T-helper 1 cell treated with Interleukin-12 subunit alpha and Interleukin-12 subunit beta and Interleukin-4 antibody, amounts not matched to agents 30 μg/mL and 1 μg/mL, for 36 hours (primary cell): ENCODE data around the gene ZBTB7B.
A peak's percentile ranks its signal among the peaks of the same experiment; 100 is the strongest.
"Not testable (repeated sequence)": the region's sequence is repeated elsewhere in the genome, so short reads cannot be mapped to it uniquely, and the experiment has no call there.

Experiments used
- H3K27ac Mint-ChIP-seq: one replicate; pipeline ENCODE4 v1.8.0; 2021; ENCODE audit warnings: mild to moderate bottlenecking, mixed read lengths
- H3K27me3 Mint-ChIP-seq: one replicate; pipeline ENCODE4 v1.8.0; 2021; ENCODE audit warnings: low read depth, mixed read lengths
- H3K36me3 Mint-ChIP-seq: one replicate; pipeline ENCODE4 v1.8.0; 2021; ENCODE audit warnings: low read depth, mixed read lengths
- H3K4me1 Mint-ChIP-seq: one replicate; pipeline ENCODE4 v1.8.0; 2021; ENCODE audit warnings: low read depth, mixed read lengths
- H3K4me3 Mint-ChIP-seq: one replicate; pipeline ENCODE4 v1.8.0; 2021; ENCODE audit warnings: mild to moderate bottlenecking, moderate library complexity, mixed read lengths
- H3K9me3 Mint-ChIP-seq: one replicate; pipeline ENCODE4 v1.8.0; 2021; ENCODE audit warnings: mixed read lengths

ZBTB7B gene

DNA sequence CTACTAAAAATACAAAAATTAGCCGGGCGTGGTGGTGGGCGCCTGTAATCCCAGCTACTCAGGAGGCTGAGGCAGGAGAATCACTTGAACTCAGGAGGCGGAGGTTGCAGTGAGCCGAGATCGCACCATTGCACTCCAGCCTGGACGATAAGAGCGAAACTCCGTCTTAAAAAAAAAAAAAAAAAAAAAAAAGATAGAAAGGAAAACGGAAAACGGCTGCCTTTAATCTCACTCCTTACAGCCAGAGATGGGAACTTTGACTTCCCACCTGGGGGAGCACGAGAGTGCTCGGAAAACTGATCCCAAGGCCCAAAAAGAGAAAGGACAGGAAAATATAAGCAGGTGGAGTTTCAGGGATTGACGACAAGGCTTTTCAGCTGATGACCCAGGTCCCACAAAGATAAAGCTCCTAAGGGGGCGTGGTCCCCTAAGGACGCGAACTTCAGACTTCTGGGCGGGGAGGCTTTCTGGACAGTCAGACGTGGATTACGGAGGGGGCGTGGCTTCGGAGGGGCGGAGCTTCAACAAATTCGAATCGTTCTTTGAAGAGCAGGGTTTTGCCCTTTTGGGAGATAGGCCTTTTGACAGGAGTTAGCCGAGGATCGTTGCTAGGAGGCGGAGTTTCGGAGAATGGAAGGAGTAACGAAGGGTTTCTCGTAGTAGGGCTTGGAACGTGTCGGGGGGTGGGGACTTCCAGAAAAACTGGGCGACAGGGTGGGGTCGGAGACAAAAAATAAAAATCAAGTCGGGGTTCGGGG, 29.1 kb upstream of the ZBTB7B start:
- H3K4me1 Mint-ChIP-seq, result peaks cover 32% of the 10 kb centered on the region
- no peak overlapping the region for H3K4me3 Mint-ChIP-seq
- no peaks in the 10 kb centered on the region for H3K9me3 Mint-ChIP-seq
- H3K27me3 Mint-ChIP-seq, result no peaks in the 10 kb centered on the region
- peaks cover 19% of the 10 kb centered on the region for H3K36me3 Mint-ChIP-seq
- no peak overlapping the region for H3K27ac Mint-ChIP-seq

DNA sequence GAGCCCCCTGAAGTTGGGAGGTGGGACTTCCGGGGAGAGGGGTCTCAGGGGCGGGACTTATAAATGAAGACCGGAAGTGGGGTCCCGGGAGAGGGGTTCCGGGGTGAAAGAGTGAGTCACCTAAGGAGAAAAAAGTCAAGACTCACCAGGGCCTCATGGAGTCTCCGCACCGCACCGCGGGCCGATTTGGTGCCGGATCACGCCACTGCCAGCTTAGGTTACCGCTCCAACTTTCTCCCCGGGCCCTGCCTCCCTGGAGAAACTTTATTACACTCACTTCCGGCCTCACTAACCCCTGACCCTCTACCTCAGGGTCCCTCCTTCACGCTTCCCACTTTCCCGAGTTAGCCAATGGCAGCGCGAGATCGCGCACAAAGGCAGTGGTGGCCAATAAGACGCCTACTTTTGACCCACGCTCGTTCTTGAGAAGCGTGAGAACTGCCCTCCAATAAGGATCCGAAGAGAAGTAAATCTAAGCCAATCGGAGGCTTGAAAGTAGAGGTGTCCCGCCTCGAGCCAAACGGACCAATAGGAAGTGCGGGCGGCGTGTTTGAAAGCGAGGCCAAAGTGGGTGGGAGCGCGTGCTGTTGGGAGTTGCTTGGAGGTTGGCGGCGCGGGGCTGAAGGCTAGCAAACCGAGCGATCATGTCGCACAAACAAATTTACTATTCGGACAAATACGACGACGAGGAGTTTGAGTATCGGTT, 28.3 kb upstream of the ZBTB7B start, which contains the start of gene CKS1B:
Gene CKS1B (plus strand): TSS at position 580 of the 706 bp plus-strand sequence. CDS start 65 bp downstream, at position 645.
- no peaks in the 10 kb centered on the region for H3K9me3 Mint-ChIP-seq
- peaks cover 20% of the 10 kb centered on the region for H3K36me3 Mint-ChIP-seq

DNA sequence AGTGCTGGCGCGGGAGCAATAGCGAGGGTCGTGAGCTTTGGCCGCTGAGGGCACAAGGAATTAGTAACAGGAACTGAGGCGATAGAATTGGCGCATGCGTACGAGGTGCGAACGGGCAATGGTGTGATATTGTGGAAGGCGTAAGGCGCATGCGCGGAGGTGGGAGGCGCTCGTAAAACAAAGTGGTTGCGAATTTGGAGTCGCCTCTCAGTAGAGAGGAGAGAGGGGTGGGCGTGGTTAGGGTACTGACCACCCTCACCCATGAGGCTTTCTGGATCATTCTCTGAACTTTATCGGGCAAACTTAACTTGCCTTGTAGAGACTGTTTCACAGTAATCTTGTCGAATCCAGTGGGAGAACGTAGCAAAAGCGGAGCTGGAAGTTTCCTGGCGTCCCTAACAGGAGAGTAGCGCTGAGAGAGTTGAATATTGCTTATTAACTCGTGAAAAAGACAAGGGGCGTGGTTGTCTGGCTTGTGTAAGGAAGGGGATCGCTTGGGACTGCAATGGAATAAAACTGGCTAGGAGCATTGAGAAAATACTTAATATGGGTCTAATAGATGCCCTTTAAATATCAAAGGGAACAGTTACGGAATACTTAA, 27.7 kb upstream of the ZBTB7B start:
- H3K9me3 Mint-ChIP-seq, result no peaks in the 10 kb centered on the region

More for the DNA sequence above, 28.3 kb upstream of the ZBTB7B start, which contains the start of gene CKS1B:
- no peak within 1 kb of the TSS for H3K27ac Mint-ChIP-seq
- H3K27me3 Mint-ChIP-seq, result no peaks in the 10 kb centered on the region
- H3K4me1 Mint-ChIP-seq, result peaks cover 28% of the 10 kb centered on the region
- no peak within 1 kb of the TSS for H3K4me3 Mint-ChIP-seq

DNA sequence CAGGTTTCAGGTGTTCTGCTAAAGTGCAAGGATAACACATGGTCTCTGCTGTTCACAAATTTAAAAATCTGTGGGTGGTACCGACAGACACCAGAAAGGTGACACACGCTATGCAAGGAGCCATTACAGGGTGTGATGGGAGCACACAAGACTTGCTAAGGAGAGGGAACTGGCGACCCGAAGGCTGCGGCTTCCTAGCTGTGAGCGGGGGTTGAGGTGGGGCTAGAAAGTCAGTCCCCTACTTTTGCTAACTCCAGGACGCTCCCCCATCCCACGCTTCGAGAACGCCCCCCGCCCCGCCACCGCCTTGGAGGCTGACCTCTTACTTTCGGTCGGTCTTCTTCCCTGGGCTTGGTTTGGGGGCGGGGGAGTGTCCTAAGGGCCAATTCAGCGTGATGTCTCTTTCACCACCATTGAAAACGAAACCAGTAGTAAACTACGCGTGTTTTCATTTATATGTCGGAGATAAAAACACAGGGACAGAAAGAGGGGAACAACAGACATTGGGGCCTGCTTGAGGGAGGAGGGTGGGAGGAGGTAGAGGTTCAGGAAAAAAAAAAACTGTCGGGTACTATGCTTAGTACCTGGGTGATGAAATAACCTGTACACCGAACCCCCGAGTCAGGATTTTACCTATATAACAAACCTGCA, 27.1 kb upstream of the ZBTB7B start:
- no peaks in the 10 kb centered on the region for H3K27me3 Mint-ChIP-seq
- peaks cover 28% of the 10 kb centered on the region for H3K4me1 Mint-ChIP-seq

More for the DNA sequence above, 27.7 kb upstream of the ZBTB7B start:
- Mint-ChIP-seq H3K4me3 (no peak overlapping the region), H3K27ac (no peak overlapping the region), H3K4me1 (peaks cover 28% of the 10 kb centered on the region), H3K36me3 (peaks cover 18% of the 10 kb centered on the region), H3K27me3 (no peaks in the 10 kb centered on the region)

DNA sequence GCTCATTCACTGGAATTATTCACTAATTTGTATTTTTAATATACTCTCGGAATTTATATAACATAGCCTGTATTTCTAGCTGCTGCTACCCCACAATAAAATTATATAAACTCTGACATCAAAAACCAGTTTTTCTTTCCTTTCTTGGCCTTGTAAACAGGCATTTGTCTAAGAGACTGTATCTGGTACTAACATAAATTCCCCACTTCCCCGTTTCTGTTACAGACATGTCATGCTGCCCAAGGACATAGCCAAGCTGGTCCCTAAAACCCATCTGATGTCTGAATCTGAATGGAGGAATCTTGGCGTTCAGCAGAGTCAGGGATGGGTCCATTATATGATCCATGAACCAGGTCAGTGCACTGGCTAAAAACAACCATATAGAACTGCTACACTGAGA, 24.8 kb upstream of the ZBTB7B start:
- Mint-ChIP-seq H3K36me3 (peaks cover 12% of the 10 kb centered on the region), H3K4me1 (peaks cover 19% of the 10 kb centered on the region), H3K4me3 (peak overlapping the region; percentile 29), H3K27ac (peak overlapping the region; percentile 52)
- H3K27me3 Mint-ChIP-seq, H3K9me3 Mint-ChIP-seq: not testable (repeated sequence)

More for the DNA sequence above, 27.1 kb upstream of the ZBTB7B start:
- Mint-ChIP-seq H3K4me3 (no peak overlapping the region), H3K27ac (no peak overlapping the region), H3K36me3 (peaks cover 18% of the 10 kb centered on the region), H3K9me3 (no peaks in the 10 kb centered on the region)

DNA sequence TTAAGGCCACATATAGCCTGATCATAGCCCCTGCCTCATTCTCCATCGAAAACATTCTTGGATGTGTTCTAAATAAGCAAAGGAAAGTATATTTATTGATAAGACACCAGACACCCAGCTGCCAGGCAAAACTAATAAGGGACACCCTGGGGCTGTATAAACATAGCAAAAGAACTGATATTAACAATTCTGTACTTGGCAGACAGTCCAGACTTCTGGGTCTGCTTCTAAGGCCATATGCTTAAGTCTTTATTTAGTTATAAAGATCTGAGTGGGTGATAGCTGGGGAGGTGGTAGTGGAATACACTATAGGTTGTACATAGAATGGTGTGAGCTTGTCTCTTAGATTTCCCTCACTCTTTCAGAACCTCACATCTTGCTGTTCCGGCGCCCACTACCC, 24.2 kb upstream of the ZBTB7B start:
- no peaks in the 10 kb centered on the region for H3K9me3 Mint-ChIP-seq
- H3K27ac Mint-ChIP-seq, result no peak overlapping the region
- H3K4me3 Mint-ChIP-seq, result no peak overlapping the region
- H3K36me3 Mint-ChIP-seq, result peaks cover 12% of the 10 kb centered on the region
- H3K27me3 Mint-ChIP-seq, result no peaks in the 10 kb centered on the region
- H3K4me1 Mint-ChIP-seq, result peaks cover 16% of the 10 kb centered on the region

DNA sequence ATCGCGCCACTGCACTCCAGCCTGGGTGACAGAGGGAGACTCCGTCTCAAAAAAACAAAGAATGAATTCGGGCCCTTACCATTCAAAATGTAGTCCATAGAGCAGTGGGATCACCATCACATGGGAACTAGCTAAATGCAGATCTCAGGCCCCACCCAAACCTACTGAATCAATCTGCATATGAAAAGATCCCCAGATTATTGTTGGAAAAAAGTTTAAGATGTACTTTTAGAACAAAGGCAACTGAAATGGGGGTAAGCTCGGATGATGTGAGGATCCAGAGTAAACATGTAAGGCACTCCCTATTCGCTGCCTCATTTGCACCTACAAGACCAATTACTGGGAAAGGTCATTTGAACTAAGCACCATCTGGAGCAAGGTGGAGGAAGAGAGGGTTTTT, 20.3 kb upstream of the ZBTB7B start:
- Mint-ChIP-seq H3K36me3 (peaks cover 12% of the 10 kb centered on the region), H3K4me1 (peaks cover 22% of the 10 kb centered on the region), H3K27ac (peak overlapping the region; percentile 20), H3K4me3 (no peak overlapping the region), H3K9me3 (no peaks in the 10 kb centered on the region), H3K27me3 (no peaks in the 10 kb centered on the region)

DNA sequence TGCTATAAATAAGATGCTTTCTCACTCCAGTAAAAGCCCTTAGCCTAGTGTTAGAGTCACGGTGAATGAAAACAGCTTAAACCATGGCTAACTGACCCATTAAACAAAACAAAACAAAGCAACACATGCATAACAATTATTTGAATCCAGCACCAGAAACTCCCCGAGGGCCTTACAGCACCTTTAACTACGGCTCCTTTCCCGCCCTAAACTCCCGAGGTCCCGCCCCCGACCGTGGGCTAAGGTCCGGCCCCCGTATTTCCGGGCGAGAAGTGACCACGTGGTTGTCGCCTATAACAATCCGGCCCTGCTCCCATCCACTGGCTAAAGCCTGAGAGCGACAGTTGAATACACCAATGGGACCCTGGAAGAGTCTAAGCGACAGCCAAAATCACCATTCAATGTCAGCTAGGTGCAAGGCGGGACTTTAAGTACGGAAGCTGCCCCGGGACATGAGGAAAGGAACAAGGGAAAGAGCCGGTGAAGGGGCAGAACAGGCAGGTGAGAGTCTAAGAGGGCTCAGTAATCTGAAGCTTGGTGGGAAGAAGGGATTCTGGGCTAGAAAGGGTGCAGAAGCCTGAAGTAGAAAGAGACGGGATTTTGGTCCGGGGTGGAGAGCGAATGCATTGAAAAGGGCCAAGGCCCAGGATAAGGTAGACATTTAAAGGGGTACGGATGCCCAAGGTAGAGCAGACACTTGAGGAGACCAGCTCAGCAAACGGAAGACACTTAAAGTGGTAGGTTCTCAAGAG, 19.5 kb upstream of the ZBTB7B start, which contains the start of gene FLAD1:
Gene FLAD1 (plus strand): TSS at position 448 of the 752 bp plus-strand sequence. CDS start 351 bp downstream, outside the sequence.
- H3K27ac Mint-ChIP-seq, result peak within 1 kb of the TSS; percentile 57
- H3K4me1 Mint-ChIP-seq, result peaks cover 16% of the 10 kb centered on the region
- H3K36me3 Mint-ChIP-seq, result peaks cover 10% of the 10 kb centered on the region
- no peaks in the 10 kb centered on the region for H3K27me3 Mint-ChIP-seq
- H3K9me3 Mint-ChIP-seq, result no peaks in the 10 kb centered on the region
- no peak within 1 kb of the TSS for H3K4me3 Mint-ChIP-seq

DNA sequence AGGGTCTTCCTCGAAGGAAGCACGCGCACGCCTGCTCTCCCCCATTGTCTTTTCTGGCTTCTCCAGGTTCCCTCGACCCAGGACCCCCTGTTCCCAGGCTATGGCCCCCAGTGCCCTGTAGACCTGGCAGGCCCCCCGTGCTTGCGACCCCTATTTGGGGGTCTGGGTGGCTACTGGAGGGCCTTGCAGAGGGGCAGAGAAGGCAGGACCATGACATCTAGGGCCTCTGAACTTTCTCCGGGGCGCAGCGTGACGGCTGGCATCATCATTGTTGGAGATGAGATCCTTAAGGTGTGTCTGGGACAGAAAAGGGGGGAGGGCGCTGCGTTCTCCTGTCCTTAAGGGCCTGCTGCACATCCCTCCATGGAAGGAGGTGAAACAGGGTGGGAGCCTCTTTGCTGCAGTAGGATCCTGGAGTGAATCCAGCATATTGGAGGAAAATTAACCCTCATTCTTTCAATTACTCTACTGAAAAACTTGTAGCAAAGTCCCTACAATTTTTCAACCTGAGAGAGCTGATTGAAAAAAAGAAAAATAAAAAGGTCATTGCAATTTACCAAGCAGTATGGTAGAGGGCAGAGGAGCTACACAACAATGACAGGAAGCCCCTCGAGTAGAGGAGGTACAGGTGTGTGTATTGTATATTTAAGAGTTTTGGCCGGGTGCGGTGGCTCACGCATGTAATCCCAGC, 18.7 kb upstream of the ZBTB7B start:
- H3K27ac Mint-ChIP-seq, result peak overlapping the region; percentile 57
- peaks cover 17% of the 10 kb centered on the region for H3K4me1 Mint-ChIP-seq
- H3K36me3 Mint-ChIP-seq, result peaks cover 16% of the 10 kb centered on the region
- H3K27me3 Mint-ChIP-seq, result no peaks in the 10 kb centered on the region
- no peak overlapping the region for H3K4me3 Mint-ChIP-seq
- H3K9me3 Mint-ChIP-seq, result no peaks in the 10 kb centered on the region

DNA sequence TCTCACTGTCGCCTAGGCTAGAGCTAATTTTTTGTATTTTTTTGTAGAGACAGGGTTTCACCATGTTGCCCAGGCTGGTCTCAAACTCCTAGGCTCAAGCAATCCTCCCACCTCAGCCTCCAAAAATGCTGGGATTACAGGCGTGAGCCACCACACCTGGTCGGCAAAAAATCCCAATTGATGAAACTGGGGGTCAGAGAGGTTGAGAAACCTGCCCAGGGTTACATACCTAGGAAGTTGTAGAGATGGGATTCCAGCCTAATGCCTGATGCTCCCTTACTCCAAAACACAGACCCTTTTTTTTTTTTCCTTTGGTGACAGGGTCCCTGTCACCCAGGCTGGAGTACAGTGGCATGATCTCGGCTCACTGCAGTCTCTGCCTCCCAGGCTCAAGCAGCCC, 15.9 kb upstream of the ZBTB7B start:
- H3K4me3 Mint-ChIP-seq, H3K27me3 Mint-ChIP-seq, H3K27ac Mint-ChIP-seq, H3K9me3 Mint-ChIP-seq: not testable (repeated sequence)
- Mint-ChIP-seq H3K36me3 (peaks cover 17% of the 10 kb centered on the region), H3K4me1 (peaks cover 18% of the 10 kb centered on the region)

DNA sequence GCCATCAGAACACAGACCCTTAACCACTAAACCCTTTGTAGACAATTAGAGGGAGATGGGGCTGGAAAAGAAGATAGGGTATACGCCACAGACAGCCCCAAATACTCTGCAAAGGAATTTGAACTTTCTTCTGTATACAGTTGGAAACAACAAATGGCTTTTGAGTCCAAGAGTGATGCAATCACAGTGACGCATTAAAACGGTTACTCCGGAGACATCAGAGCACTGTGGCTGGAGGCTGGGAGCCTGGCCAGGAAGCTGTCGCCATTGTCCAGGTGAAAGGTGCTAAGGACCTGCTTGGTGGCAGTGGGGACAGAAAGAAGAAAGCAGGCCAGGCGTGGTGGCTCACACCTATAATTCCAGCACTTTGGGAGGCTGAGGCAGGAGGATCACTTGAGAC, 15.3 kb upstream of the ZBTB7B start:
- no peak overlapping the region for H3K27ac Mint-ChIP-seq

DNA sequence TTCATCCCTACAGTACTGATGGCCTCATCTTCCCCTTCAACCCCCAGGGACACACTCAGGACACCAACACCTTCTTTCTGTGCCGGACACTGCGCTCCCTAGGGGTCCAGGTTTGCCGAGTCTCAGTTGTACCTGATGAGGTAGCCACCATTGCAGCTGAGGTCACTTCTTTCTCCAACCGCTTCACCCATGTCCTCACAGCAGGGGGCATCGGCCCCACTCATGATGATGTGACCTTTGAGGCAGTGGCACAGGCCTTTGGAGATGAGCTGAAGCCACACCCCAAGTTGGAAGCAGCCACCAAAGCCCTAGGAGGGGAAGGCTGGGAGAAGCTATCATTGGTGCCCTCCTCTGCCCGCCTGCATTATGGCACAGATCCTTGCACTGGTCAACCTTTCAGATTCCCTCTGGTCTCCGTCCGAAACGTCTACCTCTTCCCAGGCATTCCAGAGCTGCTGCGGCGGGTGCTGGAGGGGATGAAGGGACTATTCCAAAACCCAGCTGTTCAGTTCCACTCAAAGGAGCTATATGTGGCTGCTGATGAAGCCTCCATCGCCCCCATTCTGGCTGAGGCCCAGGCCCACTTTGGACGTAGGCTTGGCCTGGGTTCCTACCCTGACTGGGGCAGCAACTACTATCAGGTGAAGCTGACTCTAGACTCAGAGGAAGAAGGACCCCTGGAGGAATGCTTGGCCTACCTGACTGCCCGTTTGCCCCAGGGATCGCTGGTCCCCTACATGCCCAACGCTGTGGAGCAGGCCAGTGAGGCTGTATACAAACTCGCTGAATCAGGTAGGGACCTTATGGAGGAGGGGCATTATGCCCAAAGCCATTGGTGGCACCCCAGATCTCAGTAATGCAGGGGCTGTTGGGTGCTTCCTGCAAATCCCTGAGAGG, 14.3 kb upstream of the ZBTB7B start:
- peaks cover 15% of the 10 kb centered on the region for H3K4me1 Mint-ChIP-seq
- H3K36me3 Mint-ChIP-seq, result peaks cover 17% of the 10 kb centered on the region
- H3K27me3 Mint-ChIP-seq, result no peaks in the 10 kb centered on the region
- no peaks in the 10 kb centered on the region for H3K9me3 Mint-ChIP-seq
- no peak overlapping the region for H3K27ac Mint-ChIP-seq
- H3K4me3 Mint-ChIP-seq, result no peak overlapping the region

More for the DNA sequence above, 15.3 kb upstream of the ZBTB7B start:
- Mint-ChIP-seq H3K9me3 (no peaks in the 10 kb centered on the region), H3K27me3 (no peaks in the 10 kb centered on the region), H3K4me1 (peaks cover 17% of the 10 kb centered on the region), H3K36me3 (peaks cover 17% of the 10 kb centered on the region), H3K4me3 (no peak overlapping the region)
